Hematopoietic multipotent progenitor cell (in vitro differentiated cells): ENCODE data around the gene HLA-F. TPM values are rescaled to one million over a fixed set of nuclear protein-coding genes. Genes with fewer than 3 reads are reported as not detected.

Experiments used
- DNase-seq, 3 donors: peaks; one replicate each; pipeline ENCODE4 v3.0.0-alpha.2; 2011 to 2015; ENCODE audit warnings: low read depth in 2 of 3, low spot score in 2 of 3
- total RNA-seq: library from RNA; depleted of rRNA; stranded (reverse); fragments of >200 nt; gene quantifications from one replicate; pipeline ENCODE4 v1.2.3, GENCODE V29; 2012

HLA-F gene
- total RNA-seq, 1 donor: 161 TPM

DNA sequence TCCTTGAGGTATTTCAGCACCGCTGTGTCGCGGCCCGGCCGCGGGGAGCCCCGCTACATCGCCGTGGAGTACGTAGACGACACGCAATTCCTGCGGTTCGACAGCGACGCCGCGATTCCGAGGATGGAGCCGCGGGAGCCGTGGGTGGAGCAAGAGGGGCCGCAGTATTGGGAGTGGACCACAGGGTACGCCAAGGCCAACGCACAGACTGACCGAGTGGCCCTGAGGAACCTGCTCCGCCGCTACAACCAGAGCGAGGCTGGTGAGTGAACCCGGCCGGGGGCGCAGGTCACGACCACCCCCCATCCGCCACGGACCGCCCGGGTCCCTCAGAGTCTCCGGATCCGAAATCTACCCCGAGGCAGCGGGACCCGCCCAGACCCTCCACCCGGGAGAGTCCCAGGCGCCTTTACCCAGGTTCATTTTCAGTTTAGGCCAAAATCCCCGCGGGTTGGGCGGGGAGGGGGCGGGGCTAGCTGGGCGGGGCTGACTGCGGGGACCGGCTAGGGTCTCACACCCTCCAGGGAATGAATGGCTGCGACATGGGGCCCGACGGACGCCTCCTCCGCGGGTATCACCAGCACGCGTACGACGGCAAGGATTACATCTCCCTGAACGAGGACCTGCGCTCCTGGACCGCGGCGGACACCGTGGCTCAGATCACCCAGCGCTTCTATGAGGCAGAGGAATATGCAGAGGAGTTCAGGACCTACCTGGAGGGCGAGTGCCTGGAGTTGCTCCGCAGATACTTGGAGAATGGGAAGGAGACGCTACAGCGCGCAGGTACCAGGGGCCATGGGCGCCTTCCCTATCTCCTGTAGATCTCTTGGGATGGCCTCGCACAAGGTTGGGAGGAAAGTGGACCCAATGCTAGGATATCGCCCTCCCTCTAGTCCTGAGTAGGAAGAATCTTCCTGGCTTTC lies 693 bp downstream of the HLA-F start:
- DNase-seq: peak in 2 of 3 donors; percentile 52 to 54

DNA sequence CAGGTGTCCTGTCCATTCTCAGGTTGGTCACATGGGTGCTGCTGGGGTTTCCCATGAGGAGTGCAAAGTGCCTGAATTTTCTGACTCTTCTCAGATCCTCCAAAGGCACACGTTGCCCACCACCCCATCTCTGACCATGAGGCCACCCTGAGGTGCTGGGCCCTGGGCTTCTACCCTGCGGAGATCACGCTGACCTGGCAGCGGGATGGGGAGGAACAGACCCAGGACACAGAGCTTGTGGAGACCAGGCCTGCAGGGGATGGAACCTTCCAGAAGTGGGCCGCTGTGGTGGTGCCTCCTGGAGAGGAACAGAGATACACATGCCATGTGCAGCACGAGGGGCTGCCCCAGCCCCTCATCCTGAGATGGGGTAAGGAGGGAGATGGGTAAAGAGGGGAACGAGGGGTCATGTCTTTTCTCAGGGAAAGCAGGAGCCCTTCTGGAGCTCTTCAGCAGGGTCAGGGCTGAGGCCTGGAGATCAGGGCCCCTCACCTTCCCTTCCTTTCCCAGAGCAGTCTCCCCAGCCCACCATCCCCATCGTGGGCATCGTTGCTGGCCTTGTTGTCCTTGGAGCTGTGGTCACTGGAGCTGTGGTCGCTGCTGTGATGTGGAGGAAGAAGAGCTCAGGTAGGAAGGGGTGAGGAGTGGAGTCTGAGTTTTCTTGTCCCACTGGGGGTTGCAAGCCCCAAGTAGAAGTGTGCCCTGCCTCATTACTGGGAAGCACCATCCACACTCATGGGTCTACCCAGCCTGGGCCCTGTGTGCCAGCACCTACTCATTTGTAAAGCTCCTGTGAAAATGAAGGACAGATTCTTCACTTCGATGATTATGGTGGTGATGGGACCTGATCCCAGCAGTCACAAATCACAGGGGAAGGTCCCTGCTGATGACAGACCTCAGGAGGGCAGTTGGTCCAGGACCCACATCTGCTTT lies 2.0 kb downstream of the HLA-F start:
- no peak for DNase-seq

GRCh38 chr6:29726001-29726400 lies 2.8 kb downstream of the HLA-F start:
- no peak for DNase-seq

DNA sequence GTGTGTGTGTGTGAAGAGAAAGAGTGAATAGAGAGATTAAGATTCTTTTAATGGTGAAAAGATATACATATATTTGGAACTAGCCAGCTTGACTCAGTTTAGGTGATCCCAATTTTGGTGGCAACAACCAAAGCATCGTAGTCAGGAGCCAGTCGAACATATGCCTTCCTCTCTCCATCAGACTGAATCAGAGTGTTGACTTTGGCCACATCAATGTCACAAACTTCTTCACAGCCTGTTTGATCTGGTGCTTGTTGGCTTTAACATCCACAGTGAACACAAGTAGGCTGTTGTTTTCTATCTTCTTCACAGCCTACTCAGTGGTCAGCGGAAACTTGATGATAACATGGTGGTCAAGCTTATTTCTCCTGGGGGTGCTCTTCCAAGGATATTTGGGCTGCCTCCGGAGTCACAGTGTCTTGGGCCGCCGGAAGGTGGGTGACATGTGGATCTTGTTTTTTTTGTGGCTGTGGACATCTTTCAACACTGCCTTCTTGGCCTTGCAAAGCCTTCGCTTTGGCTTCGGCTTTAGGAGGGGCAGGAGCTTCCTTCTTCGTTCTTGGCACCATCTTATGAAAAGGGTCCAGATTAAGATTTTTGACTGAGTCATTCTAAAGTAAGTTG lies 3.4 kb downstream of the HLA-F start:
- DNase-seq: no peak

DNA sequence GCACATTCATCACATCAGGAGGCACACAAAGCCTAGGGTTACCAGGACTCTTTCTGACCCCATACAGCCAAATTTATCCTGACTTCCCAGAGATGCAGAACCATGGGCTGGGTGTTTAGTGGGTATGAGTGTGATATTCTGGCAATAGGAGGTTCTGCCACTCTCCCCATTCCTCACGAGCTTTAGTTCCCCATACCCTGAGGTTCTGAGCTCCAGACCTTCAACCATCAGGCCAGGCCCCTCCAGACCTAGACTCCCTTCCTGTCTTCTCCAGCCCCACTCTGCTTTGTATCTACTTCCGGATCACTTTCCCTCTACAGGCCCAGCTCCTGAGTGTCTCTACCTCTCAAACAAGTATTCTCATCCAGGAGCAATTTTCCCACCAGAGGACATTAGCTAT lies 4.4 kb downstream of the HLA-F start:
- no peak for DNase-seq

- no peak for DNase-seq
Observed at GRCh38 chr6:29728173-29728874, 5.1 kb downstream of the HLA-F start.

DNA sequence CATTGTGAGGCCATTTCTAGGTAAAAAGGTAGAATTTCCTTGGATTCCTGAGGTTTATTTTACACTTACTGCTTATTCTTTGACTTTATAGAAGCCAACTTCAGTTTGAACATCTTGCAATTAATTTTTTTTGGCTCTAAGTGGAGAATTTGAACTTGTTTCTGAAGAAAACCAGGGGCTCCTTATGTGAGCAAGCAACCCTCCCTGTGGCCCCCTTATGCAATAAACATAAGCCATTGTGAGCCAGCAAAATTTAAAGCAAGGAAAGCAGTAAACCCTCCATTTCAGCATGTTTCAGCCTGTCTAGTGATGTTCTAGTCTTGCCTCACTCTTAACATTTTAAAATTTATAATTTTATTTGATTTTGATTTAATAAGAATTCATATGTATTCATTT lies 5.6 kb downstream of the HLA-F start:
- no peak for DNase-seq

DNA sequence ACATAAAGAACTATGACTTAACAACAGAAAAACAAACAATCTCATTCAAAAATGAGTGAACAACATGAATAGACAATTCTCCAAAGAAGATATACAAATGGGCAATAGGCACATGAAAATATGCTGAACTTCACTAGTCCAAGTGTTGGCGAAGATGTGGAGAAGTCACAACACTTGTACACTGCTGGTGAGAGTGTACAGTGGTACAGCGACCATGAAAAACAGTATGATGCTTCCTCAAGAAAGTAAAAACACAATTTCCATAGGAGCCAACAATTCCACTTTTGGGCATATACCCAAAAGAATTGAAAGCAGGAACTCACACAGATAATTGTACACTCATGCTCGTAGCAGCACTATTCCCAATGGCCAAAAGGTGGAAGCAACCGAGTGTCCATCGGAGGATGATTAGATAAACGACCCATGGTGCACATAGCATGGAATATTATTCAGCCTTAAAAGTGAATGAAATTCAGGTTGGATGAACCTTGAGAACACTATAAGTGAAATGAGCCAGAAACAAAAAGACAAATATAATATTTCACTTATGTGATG lies 6.6 kb downstream of the HLA-F start:
- no peak for DNase-seq

DNA sequence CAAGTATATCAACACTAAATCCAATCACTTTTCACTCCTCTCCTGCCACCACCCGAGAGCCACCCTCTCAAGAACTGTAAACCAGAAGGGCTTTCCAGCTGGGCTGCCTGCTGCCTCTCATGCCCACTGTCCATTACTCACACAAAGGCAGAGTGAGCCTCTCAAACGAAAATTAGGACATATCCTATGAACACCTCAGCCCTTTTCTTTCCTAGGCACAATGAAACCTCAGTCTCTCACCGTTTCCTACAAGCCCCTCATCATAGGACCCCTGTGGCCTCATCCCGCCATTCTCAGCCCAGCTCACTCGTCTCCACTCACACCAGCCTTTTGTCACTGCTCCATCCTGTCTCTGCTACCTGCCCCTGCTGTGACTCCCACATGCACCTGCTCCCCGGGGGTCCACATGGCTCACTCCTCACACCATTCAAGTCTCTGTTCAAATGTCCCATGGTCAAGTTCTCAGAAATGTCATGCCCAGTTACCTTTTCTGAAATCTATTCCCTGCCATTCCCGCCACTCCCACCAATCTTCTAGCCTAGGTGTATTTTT lies 7.4 kb downstream of the HLA-F start:
- DNase-seq: no peak

DNA sequence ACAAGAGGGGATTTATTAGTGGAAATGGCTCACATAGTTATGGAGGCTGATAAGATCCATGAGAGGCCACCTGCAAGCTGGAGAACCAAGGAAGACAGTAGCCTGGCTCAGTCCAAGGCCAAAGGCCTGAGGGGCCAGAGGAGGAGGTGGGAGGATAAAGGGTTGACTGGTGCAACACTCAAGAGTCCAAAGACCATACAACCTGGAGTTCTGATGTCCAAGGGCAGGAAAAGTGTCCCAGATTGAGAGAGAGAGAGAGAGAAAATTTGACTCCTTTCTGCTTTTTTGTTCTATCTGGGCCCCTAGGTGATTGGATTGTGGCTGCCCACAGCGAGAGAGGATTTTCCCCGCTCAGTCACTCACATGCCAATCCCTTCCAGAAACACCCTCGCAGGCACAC lies 8.0 kb downstream of the HLA-F start:
- no peak for DNase-seq

GRCh38 chr6:29733057-29733456 lies 9.8 kb downstream of the HLA-F start:
- no peak for DNase-seq

GRCh38 chr6:29734046-29735018 lies 11.1 kb downstream of the HLA-F start:
- DNase-seq: peak in 1 of 3 donors; percentile 28

DNA sequence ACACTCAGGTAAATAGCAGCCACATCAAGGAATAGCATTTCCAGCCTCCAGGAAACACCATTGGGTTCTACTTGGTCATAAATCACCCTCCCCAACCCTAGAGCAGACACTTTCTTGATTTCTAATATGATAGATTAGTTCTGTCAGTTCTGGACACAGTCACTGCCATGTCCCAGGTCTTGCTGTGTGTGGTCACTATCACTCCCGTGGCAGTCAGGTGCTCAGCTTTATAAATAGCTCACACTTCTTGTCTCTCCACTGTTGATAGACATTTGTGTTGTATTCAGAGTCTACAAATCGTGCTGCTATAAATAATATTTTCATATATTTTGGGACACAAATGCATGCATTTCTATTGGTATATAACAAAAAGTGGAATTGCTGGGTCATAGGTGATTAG lies 13.3 kb downstream of the HLA-F start:
- no peak for DNase-seq

GRCh38 chr6:29737707-29738630 lies 14.7 kb downstream of the HLA-F start:
- peak; percentile 52 to 70 (median 65) for DNase-seq

DNA sequence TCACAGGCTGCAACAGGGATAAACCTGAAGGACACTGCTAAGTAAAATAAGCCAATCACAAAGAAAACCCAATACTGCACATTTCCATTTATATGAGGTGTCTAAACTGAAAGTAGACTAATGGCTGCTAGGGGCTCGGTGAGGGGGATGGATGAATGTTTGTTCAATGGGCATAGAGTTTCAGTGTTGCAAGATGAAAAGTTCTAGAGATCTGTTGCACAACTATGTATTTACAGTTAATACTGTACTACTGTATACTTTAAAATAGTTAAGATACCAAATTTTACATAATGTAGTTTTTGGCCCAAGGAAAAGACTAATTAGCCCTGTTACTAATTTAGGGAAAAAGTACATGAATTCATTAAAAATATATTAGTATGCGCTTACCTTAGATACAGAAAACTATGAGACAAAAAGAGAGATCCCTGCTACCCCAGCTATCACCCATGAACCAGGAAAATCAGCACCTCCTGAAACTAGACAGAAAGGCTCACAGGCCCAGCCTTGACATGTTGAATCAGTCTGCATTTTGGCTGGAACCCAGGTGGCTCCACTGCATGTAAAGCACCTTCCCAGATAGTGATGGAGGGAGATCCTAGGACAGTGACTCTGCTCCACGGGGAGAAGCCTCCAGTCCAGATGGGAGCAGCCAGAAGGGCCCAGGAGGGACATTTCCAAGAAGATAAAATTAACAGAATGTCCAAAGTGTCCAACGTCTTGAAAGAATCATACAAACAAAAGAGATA lies 16.1 kb downstream of the HLA-F start:
- DNase-seq: no peak

- no peak for DNase-seq
Observed at GRCh38 chr6:29739882-29740261, 16.6 kb downstream of the HLA-F start.

GRCh38 chr6:29741592-29741991 lies 18.4 kb downstream of the HLA-F start:
- no peak for DNase-seq
